Astrocyte (in vitro differentiated cells and primary cell): ENCODE data around the gene FAM13A.

Experiments used
- EZH2 ChIP-seq: IDR thresholded peaks from 2 replicates; pipeline ENCODE4 v1.6.1; 2012; ENCODE audit warnings: mild to moderate bottlenecking, low read length, inconsistent platforms; ENCODE audit not compliant: insufficient read depth
- TF ChIP-seq, protein P1 (sequence below): IDR thresholded peaks from 2 replicates; pipeline ENCODE4 v1.5.1; 2011; ENCODE audit warnings: low read depth, mild to moderate bottlenecking, inconsistent platforms, low read length, moderate library complexity; ENCODE audit not compliant: insufficient read depth

GRCh38 chr4:88786011-88786410 is 271.0 kb downstream of the FAM13A start:
- TF ChIP-seq, protein P1, sequence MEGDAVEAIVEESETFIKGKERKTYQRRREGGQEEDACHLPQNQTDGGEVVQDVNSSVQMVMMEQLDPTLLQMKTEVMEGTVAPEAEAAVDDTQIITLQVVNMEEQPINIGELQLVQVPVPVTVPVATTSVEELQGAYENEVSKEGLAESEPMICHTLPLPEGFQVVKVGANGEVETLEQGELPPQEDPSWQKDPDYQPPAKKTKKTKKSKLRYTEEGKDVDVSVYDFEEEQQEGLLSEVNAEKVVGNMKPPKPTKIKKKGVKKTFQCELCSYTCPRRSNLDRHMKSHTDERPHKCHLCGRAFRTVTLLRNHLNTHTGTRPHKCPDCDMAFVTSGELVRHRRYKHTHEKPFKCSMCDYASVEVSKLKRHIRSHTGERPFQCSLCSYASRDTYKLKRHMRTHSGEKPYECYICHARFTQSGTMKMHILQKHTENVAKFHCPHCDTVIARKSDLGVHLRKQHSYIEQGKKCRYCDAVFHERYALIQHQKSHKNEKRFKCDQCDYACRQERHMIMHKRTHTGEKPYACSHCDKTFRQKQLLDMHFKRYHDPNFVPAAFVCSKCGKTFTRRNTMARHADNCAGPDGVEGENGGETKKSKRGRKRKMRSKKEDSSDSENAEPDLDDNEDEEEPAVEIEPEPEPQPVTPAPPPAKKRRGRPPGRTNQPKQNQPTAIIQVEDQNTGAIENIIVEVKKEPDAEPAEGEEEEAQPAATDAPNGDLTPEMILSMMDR = no peak
- no peak for TF ChIP-seq EZH2
